MM.1S (cell line): ENCODE results near the gene IL17RE.

Source experiments
- DNase-seq: peaks from one replicate; pipeline ENCODE4 v3.0.0-alpha.2; 2015
- H2AFZ ChIP-seq: fragments of 300-600 bp; sonication (generic); 2 replicates; pipeline ENCODE4 v1.6.0; 2016; ENCODE audit warnings: antibody characterized with exemption, low read length
- H3F3A ChIP-seq: fragments of 300-600 bp; sonication (generic); 2 replicates; pipeline ENCODE4 v1.6.1; 2016; ENCODE audit warnings: mild to moderate bottlenecking, antibody characterized with exemption, low read length, moderate library complexity, mixed read lengths; ENCODE audit not compliant: insufficient read depth
- H3K27ac ChIP-seq: fragments of 300-600 bp; sonication (generic); 2 replicates; pipeline ENCODE4 v1.5.1; 2016; ENCODE audit warnings: mild to moderate bottlenecking, low read length
- H3K27me3 ChIP-seq: fragments of 300-600 bp; sonication (generic); replicated peaks from 2 replicates; pipeline ENCODE4 v1.6.0; 2016; ENCODE audit warnings: low read length; ENCODE audit not compliant: insufficient read depth
- H3K36me3 ChIP-seq: fragments of 300-600 bp; sonication (generic); replicated peaks from 2 replicates; pipeline ENCODE4 v1.6.1; 2016; ENCODE audit warnings: mild to moderate bottlenecking, low read length, mixed read lengths; ENCODE audit not compliant: insufficient read depth
- H3K4me1 ChIP-seq: fragments of 300-600 bp; sonication (generic); 2 replicates; pipeline ENCODE4 v1.6.1; 2016; ENCODE audit warnings: low read length, mixed read lengths
- H3K4me2 ChIP-seq: fragments of 300-600 bp; sonication (generic); 2 replicates; pipeline ENCODE4 v1.6.0; 2016; ENCODE audit warnings: low read depth, low read length
- H3K4me3 ChIP-seq: fragments of 300-600 bp; sonication (generic); 2 replicates; pipeline ENCODE4 v1.5.1; 2016; ENCODE audit warnings: low read length, mixed read lengths
- H3K79me2 ChIP-seq: fragments of 300-600 bp; sonication (generic); 2 replicates; pipeline ENCODE4 v1.6.1; 2016; ENCODE audit warnings: mixed run types, low read length, mixed read lengths
- H3K9ac ChIP-seq: fragments of 300-600 bp; sonication (generic); 2 replicates; pipeline ENCODE4 v1.6.1; 2016; ENCODE audit warnings: low read length, mixed read lengths
- H3K9me2 ChIP-seq: fragments of 300-600 bp; sonication (generic); replicated peaks from 2 replicates; pipeline ENCODE4 v1.6.1; 2016; ENCODE audit warnings: mild to moderate bottlenecking, low read length, mixed read lengths; ENCODE audit not compliant: insufficient read depth
- H3K9me3 ChIP-seq: fragments of 300-600 bp; sonication (generic); replicated peaks from 2 replicates; pipeline ENCODE4 v1.6.1; 2016; ENCODE audit warnings: mild to moderate bottlenecking, low read length, mixed read lengths; ENCODE audit not compliant: insufficient read depth
- H4K20me1 ChIP-seq: fragments of 300-600 bp; sonication (generic); 2 replicates; pipeline ENCODE4 v1.6.1; 2016; ENCODE audit warnings: mild to moderate bottlenecking, low read length, moderate library complexity, mixed read lengths; ENCODE audit not compliant: insufficient read depth
- EZH2 ChIP-seq: fragments of 300-600 bp; sonication (generic); optimal IDR thresholded peaks from 2 replicates; pipeline ENCODE3; 2017; ENCODE audit warnings: low read depth, mild to moderate bottlenecking, antibody characterized with exemption, low read length, mixed read lengths
- EZH2phosphoT487 ChIP-seq: fragments of 300-600 bp; sonication (generic); IDR thresholded peaks from 2 replicates; pipeline ENCODE4 v1.6.1; 2018; ENCODE audit warnings: antibody characterized with exemption, low read length
- TF ChIP-seq, protein P1 (sequence below): fragments of 300-600 bp; sonication (generic); IDR thresholded peaks from 2 replicates; pipeline ENCODE4 v1.5.1; 2016; ENCODE audit warnings: antibody characterized with exemption, low read length, mixed read lengths

IL17RE gene

DNA sequence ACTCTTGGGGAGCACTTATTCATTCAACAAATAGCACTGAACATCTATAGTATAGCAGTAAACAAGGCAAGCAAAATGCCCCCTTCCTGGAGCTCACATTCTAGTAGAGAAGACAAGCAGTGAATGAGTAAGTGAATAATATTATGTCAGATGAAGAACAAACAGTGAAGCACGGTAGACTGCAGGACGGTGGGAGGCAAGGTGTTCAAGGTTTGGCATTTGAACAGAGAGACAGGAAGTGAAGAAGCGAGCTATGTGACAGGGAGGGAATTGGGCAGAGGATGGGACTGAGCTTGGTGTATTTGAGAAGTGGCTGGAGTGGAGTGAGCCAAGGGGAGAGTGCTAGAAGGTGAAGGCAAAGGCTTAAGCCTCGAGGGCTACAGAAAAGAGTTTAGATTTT is 32.3 kb downstream of the IL17RE start:
- Histone ChIP-seq H3K9me3 (no peaks in the 10 kb centered on the region), H3K27me3 (no peaks in the 10 kb centered on the region), H4K20me1 (no peaks in the 10 kb centered on the region), H3K36me3 (no peaks in the 10 kb centered on the region), H3K9me2 (no peaks in the 10 kb centered on the region), H2AFZ (no peak overlapping the region), H3K4me1 (peaks cover 5% of the 10 kb centered on the region; the same call in 1 of the 2 replicates), H3K27ac (no peak overlapping the region), H3K4me3 (no peak overlapping the region), H3F3A (peaks cover 5% of the 10 kb centered on the region; the same call in 1 of the 2 replicates), H3K9ac (no peak overlapping the region), H3K79me2 (peaks cover 7% of the 10 kb centered on the region; the same call in 1 of the 2 replicates), H3K4me2 (peak overlapping the region; percentile 80; the same call in 1 of the 2 replicates)
- TF ChIP-seq EZH2 (no peak), EZH2phosphoT487 (no peak)
- TF ChIP-seq, protein P1, sequence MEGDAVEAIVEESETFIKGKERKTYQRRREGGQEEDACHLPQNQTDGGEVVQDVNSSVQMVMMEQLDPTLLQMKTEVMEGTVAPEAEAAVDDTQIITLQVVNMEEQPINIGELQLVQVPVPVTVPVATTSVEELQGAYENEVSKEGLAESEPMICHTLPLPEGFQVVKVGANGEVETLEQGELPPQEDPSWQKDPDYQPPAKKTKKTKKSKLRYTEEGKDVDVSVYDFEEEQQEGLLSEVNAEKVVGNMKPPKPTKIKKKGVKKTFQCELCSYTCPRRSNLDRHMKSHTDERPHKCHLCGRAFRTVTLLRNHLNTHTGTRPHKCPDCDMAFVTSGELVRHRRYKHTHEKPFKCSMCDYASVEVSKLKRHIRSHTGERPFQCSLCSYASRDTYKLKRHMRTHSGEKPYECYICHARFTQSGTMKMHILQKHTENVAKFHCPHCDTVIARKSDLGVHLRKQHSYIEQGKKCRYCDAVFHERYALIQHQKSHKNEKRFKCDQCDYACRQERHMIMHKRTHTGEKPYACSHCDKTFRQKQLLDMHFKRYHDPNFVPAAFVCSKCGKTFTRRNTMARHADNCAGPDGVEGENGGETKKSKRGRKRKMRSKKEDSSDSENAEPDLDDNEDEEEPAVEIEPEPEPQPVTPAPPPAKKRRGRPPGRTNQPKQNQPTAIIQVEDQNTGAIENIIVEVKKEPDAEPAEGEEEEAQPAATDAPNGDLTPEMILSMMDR = no peak
- DNase-seq = no peak

DNA sequence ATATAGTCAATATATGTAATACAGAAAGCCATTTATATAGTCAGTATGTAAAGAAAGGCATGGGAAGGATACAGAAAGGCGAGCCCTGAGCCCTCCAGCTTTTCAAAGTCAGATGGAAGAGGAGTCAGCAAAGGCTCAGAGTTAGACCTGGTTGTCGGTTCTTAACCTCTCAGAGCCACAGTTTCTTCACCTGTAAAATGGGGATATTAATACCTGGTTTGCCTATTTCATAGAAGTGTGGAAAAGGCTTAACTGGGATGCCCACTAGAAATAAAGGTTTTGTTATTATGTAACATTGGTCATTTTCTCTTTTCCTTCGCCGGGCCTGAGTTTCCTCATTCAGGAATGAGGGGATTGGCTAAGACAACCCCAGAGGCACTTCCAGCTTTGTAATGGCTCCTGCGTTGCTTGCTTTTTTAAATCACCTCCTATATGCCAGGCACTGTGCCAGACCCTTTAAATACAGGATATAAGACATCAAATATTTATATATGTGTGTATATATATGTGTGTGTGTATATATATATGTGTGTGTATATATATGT is 33.4 kb downstream of the IL17RE start:
- Histone ChIP-seq H3K36me3 (no peaks in the 10 kb centered on the region), H3K4me3 (no peak overlapping the region), H3K4me2 (no peak overlapping the region), H3K79me2 (peaks cover 7% of the 10 kb centered on the region; the same call in 1 of the 2 replicates), H3K9me3 (no peaks in the 10 kb centered on the region), H3K27ac (no peak overlapping the region), H3K9ac (no peak overlapping the region), H2AFZ (no peak overlapping the region), H3K27me3 (no peaks in the 10 kb centered on the region), H3K9me2 (no peaks in the 10 kb centered on the region), H3F3A (peaks cover 5% of the 10 kb centered on the region; the same call in 1 of the 2 replicates), H3K4me1 (peaks cover 5% of the 10 kb centered on the region; the same call in 1 of the 2 replicates), H4K20me1 (no peaks in the 10 kb centered on the region)
- DNase-seq = no peak
- TF ChIP-seq, protein P1 = no peak
- TF ChIP-seq EZH2 (no peak), EZH2phosphoT487 (no peak)

DNA sequence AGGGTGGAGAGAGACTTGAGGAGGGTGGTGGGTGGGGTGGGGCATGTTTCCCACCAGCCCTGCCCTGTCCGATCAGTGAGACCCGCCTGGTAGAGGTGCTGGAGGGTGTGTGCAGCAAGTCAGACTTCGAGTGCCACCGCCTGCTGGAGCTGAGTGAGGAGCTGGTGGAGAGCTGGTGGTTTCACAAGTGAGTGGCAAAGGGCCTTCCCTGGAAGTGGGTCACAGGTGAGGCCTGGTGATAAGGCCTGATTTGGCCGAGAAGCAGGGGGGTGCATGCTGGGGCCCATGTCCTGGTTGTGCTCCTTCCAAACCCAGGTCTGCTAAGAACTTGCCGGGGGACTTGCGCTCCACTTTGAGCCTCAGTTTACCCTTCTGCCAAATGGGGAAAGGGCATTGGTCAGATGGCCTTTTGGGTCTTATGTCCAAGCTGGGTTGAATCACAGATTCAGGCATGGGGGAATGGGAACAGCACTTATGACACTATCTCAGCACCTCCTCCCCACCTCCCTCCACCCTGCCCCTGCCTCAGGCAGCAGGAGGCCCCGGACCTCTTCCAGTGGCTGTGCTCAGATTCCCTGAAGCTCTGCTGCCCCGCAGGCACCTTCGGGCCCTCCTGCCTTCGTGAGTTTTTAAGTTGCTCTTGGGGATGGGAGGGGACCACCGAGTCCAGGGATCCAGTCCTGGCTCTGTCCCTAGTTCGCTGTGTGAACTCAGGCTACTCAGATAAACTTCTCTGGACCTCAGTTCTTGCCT is 35.0 kb downstream of the IL17RE start:
- peaks cover 5% of the 10 kb centered on the region; the same call in 1 of the 2 replicates for H3K4me1 ChIP-seq
- H3K36me3 ChIP-seq = no peaks in the 10 kb centered on the region
- TF ChIP-seq EZH2 (no peak), EZH2phosphoT487 (no peak)
- TF ChIP-seq, protein P1 = no peak
- DNase-seq = no peak
- no peak overlapping the region for H2AFZ ChIP-seq
- H3K9me2 ChIP-seq = no peaks in the 10 kb centered on the region
- H3F3A ChIP-seq = peaks cover 5% of the 10 kb centered on the region; the same call in 1 of the 2 replicates
- H3K9me3 ChIP-seq = no peaks in the 10 kb centered on the region
- H3K79me2 ChIP-seq = peaks cover 7% of the 10 kb centered on the region; the same call in 1 of the 2 replicates
- H3K27me3 ChIP-seq = no peaks in the 10 kb centered on the region
- H3K9ac ChIP-seq = no peak overlapping the region
- H3K27ac ChIP-seq = no peak overlapping the region
- no peak overlapping the region for H3K4me3 ChIP-seq
- H4K20me1 ChIP-seq = no peaks in the 10 kb centered on the region
- no peak overlapping the region for H3K4me2 ChIP-seq
